GM23338 (cell line): ENCODE measurements around the gene ZNF543. TPM values are rescaled to one million over a fixed set of nuclear protein-coding genes. Genes with fewer than 3 reads are reported as not detected.

Source experiments
- ATAC-seq: fragments of 200-7000 bp; cut with Tn5 transposase; 3 replicates; pipeline ENCODE4 v1.9.1; 2020
- DNase-seq: peaks from one replicate; pipeline ENCODE4 v3.0.0-alpha.2; 2015; ENCODE audit warnings: low spot score
- H2AFZ ChIP-seq: fragments of 200-600 bp; sonication (generic); 2 replicates; pipeline ENCODE4 v1.8.0; 2016; ENCODE audit warnings: antibody characterized with exemption, mild to moderate bottlenecking, moderate library complexity
- H3F3A ChIP-seq: fragments of 200-600 bp; sonication (generic); replicated peaks from 2 replicates; pipeline ENCODE4 v1.8.0; 2017; ENCODE audit warnings: antibody characterized with exemption, mixed run types, low read depth
- H3K27ac ChIP-seq: fragments of 200-600 bp; sonication (generic); 2 replicates; pipeline ENCODE4 v1.6.1; 2016; ENCODE audit warnings: low read depth
- H3K27me3 ChIP-seq: fragments of 200-600 bp; sonication (generic); 2 replicates; pipeline ENCODE4 v1.8.0; 2016; ENCODE audit warnings: mild to moderate bottlenecking, mixed run types, moderate library complexity; ENCODE audit not compliant: insufficient read depth
- H3K36me3 ChIP-seq: fragments of 200-600 bp; sonication (generic); 2 replicates; pipeline ENCODE4 v1.8.0; 2016; ENCODE audit warnings: mild to moderate bottlenecking; ENCODE audit not compliant: insufficient read depth
- H3K4me1 ChIP-seq: fragments of 200-600 bp; sonication (generic); 2 replicates; pipeline ENCODE4 v1.8.0; 2016; ENCODE audit warnings: mild to moderate bottlenecking, moderate library complexity; ENCODE audit not compliant: insufficient read depth
- H3K4me2 ChIP-seq: fragments of 200-600 bp; sonication (generic); 2 replicates; pipeline ENCODE4 v1.7.1; 2017; ENCODE audit warnings: mixed run types
- H3K4me3 ChIP-seq: fragments of 200-600 bp; sonication (generic); 2 replicates; pipeline ENCODE4 v1.6.1; 2016; ENCODE audit warnings: mixed run types
- H3K79me2 ChIP-seq: fragments of 200-600 bp; sonication (generic); replicated peaks from 2 replicates; pipeline ENCODE4 v1.8.0; 2017; ENCODE audit warnings: mild to moderate bottlenecking; ENCODE audit not compliant: insufficient read depth
- H3K9me2 ChIP-seq: fragments of 200-600 bp; sonication (generic); 2 replicates; pipeline ENCODE4 v1.8.0; 2017; ENCODE audit not compliant: insufficient read depth
- H4K20me1 ChIP-seq: fragments of 200-600 bp; sonication (generic); replicated peaks from 2 replicates; pipeline ENCODE4 v1.8.0; 2017; ENCODE audit warnings: mild to moderate bottlenecking; ENCODE audit not compliant: insufficient read depth
- H3K27ac Mint-ChIP-seq: 2 replicates; pipeline ENCODE4 v1.8.0; 2020; ENCODE audit warnings: inconsistent platforms, mild to moderate bottlenecking, moderate library complexity, mixed read lengths
- H3K27me3 Mint-ChIP-seq: 3 replicates; pipeline ENCODE4 v1.8.0; 2022; ENCODE audit warnings: low read depth, mild to moderate bottlenecking, moderate library complexity, mixed read lengths, inconsistent platforms; ENCODE audit not compliant: insufficient read depth, poor library complexity
- H3K36me3 Mint-ChIP-seq: 3 replicates; pipeline ENCODE4 v1.8.0; 2021; ENCODE audit warnings: low read depth, mild to moderate bottlenecking, inconsistent platforms, moderate library complexity, mixed read lengths
- H3K4me1 Mint-ChIP-seq: 3 replicates; pipeline ENCODE4 v1.8.0; 2020; ENCODE audit warnings: mild to moderate bottlenecking, inconsistent platforms, mixed read lengths
- H3K4me3 Mint-ChIP-seq: 3 replicates; pipeline ENCODE4 v1.8.0; 2021; ENCODE audit warnings: moderate library complexity, mild to moderate bottlenecking, inconsistent platforms, mixed read lengths
- H3K9me3 Mint-ChIP-seq: 3 replicates; pipeline ENCODE4 v1.8.0; 2020; ENCODE audit warnings: moderate library complexity, mild to moderate bottlenecking, inconsistent platforms, mixed read lengths
- CREB1 ChIP-seq: fragments of 250-450 bp; sonication (Bioruptor Pico); IDR thresholded peaks from 2 replicates; pipeline ENCODE4 v1.5.0; 2020; ENCODE audit warnings: low read depth, mild to moderate bottlenecking, moderate library complexity
- CTCF ChIP-seq, 2 experiments: fragments of 200-600 bp in 1 of 2; sonication (generic) in 1 of 2; conservative IDR thresholded peaks; 2 replicates each; pipeline versions ENCODE4 v1.5.1 to v1.6.1; 2016 to 2017; ENCODE audit warnings: antibody characterized with exemption in 2 of 2, low read depth in 2 of 2, mild to moderate bottlenecking in 2 of 2, moderate library complexity in 1 of 2
- ETS1 ChIP-seq: IDR thresholded peaks from 2 replicates; pipeline ENCODE4 v1.6.1; 2016; ENCODE audit warnings: antibody characterized with exemption
- EZH2 ChIP-seq: fragments of 200-600 bp; sonication (generic); IDR thresholded peaks from one replicate; pipeline ENCODE4 v1.8.0; 2017; ENCODE audit warnings: antibody characterized with exemption, mild to moderate bottlenecking, low read depth; ENCODE audit not compliant: unreplicated experiment
- EZH2phosphoT487 ChIP-seq: fragments of 200-600 bp; sonication (generic); IDR thresholded peaks from one replicate; pipeline ENCODE4 v1.8.1; 2018; ENCODE audit warnings: antibody characterized with exemption; ENCODE audit not compliant: unreplicated experiment
- JUNB ChIP-seq: IDR thresholded peaks from one replicate; pipeline ENCODE4 v1.6.1; 2016; ENCODE audit warnings: antibody characterized with exemption; ENCODE audit not compliant: unreplicated experiment
- NANOG ChIP-seq: IDR thresholded peaks from 2 replicates; pipeline ENCODE4 v1.6.1; 2016; ENCODE audit warnings: antibody characterized with exemption, borderline replicate concordance
- POLR2AphosphoS5 ChIP-seq: IDR thresholded peaks from 2 replicates; pipeline ENCODE4 v1.6.1; 2016; ENCODE audit warnings: antibody characterized with exemption, low read depth
- REST ChIP-seq: IDR thresholded peaks from one replicate; pipeline ENCODE4 v1.6.1; 2018; ENCODE audit warnings: antibody characterized with exemption; ENCODE audit not compliant: unreplicated experiment
- STAT1 ChIP-seq: IDR thresholded peaks from one replicate; pipeline ENCODE4 v1.6.1; 2016; ENCODE audit warnings: antibody characterized with exemption; ENCODE audit not compliant: unreplicated experiment
- ZNF114 ChIP-seq: fragments of 250-450 bp; sonication (Bioruptor Pico); IDR thresholded peaks from 2 replicates; pipeline ENCODE4 v1.5.0; 2020; ENCODE audit warnings: mild to moderate bottlenecking, moderate library complexity
- ZNF331 ChIP-seq: fragments of 250-450 bp; sonication (Bioruptor Pico); IDR thresholded peaks from 2 replicates; pipeline ENCODE4 v1.5.0; 2020; ENCODE audit warnings: low read depth, mild to moderate bottlenecking, moderate library complexity
- ZNF462 ChIP-seq: fragments of 250-450 bp; sonication (Bioruptor Pico); IDR thresholded peaks from 2 replicates; pipeline ENCODE4 v1.5.0; 2020; ENCODE audit warnings: mild to moderate bottlenecking, moderate library complexity
- polyA plus RNA-seq: library from polyadenylated mRNA; unstranded; fragments of >200 nt; fragmentation: Nextera tagmentation; extraction: Ambion mirVana; gene quantifications from 2 replicates; pipeline ENCODE4 v1.2.1, GENCODE V29; 2016
- total RNA-seq: library from RNA; depleted of rRNA; stranded (reverse); fragments of >200 nt; shearing (Covaris generic); gene quantifications from 2 replicates; pipeline ENCODE4 v1.2.3, GENCODE V29; 2014

The ZNF543 gene
- total and polyA plus RNA-seq, 2 experiments from 2014 or later = 2.4 to 10.3 TPM

GRCh38 chr19:57327993-57328392 is 7.7 kb downstream of the ZNF543 start:
- Histone ChIP-seq H3K79me2 (peaks cover 12% of the 10 kb centered on the region), H3K4me1 (no peaks in the 10 kb centered on the region), H3K27me3 (no peaks in the 10 kb centered on the region), H3K36me3 (peaks cover 12% of the 10 kb centered on the region), H3K9me2 (no peaks in the 10 kb centered on the region), H3K27ac (no peak overlapping the region), H2AFZ (no peak overlapping the region), H3K4me3 (no peak overlapping the region), H3F3A (no peaks in the 10 kb centered on the region), H4K20me1 (0 out of 2 replicates have a peak, but pooled peaks cover 6% of the 10 kb centered on the region), H3K4me2 (no peak overlapping the region)
- Mint-ChIP-seq H3K4me3 (no peak overlapping the region), H3K4me1 (no peaks in the 10 kb centered on the region), H3K9me3 (no peaks in the 10 kb centered on the region), H3K27ac (no peak overlapping the region), H3K36me3 (peaks cover 66% of the 10 kb centered on the region), H3K27me3 (no peaks in the 10 kb centered on the region)
- ATAC-seq = no peak
- TF ChIP-seq CTCF (conservative IDR thresholded peaks at IDR 0.05; ENCODE audit: low read depth in 2 of 2) (no peak), EZH2phosphoT487 (no peak), ZNF331 (CRISPR knock-in tag) (no peak), JUNB (no peak), ZNF462 (no peak), ETS1 (no peak), POLR2AphosphoS5 (no peak), STAT1 (no peak), ZNF114 (CRISPR knock-in tag) (no peak), CREB1 (CRISPR knock-in tag) (no peak), NANOG (no peak), REST (no peak), EZH2 (no peak)
- DNase-seq = no peak
